ENCODE data around the gene UBE2J2. TPM values are rescaled to one million over a fixed set of nuclear protein-coding genes. Genes with fewer than 3 reads are reported as not detected.

The UBE2J2 gene
- 48.2 and 53.6 TPM in 2 replicates for total RNA-seq

GRCh38 chr1:1273512-1274298, at the start of gene UBE2J2:
Gene UBE2J2 (minus strand): TSS chr1:1273854. CDS start chr1:1267992, 5,862 bp downstream.

GRCh38 chr1:1307923-1308755, 34.5 kb upstream of the UBE2J2 start, which contains the start of the genes ACAP3 and PUSL1:
Gene ACAP3 (minus strand): TSS chr1:1307930. CDS start chr1:1307815, 115 bp downstream.
Gene PUSL1 (plus strand): TSS chr1:1308597. CDS start chr1:1308644, 47 bp downstream.

GRCh38 chr1:1246577-1247340, 26.9 kb downstream of the UBE2J2 start, which contains the start of gene C1QTNF12:
Gene C1QTNF12 (minus strand): TSS chr1:1246722. CDS start chr1:1246690, 32 bp downstream.

GRCh38 chr1:1232208-1232795, 41.4 kb downstream of the UBE2J2 start, which contains the start of gene B3GALT6:
Gene B3GALT6 (plus strand): TSS chr1:1232237. CDS start chr1:1232279, 42 bp downstream.

DNA sequence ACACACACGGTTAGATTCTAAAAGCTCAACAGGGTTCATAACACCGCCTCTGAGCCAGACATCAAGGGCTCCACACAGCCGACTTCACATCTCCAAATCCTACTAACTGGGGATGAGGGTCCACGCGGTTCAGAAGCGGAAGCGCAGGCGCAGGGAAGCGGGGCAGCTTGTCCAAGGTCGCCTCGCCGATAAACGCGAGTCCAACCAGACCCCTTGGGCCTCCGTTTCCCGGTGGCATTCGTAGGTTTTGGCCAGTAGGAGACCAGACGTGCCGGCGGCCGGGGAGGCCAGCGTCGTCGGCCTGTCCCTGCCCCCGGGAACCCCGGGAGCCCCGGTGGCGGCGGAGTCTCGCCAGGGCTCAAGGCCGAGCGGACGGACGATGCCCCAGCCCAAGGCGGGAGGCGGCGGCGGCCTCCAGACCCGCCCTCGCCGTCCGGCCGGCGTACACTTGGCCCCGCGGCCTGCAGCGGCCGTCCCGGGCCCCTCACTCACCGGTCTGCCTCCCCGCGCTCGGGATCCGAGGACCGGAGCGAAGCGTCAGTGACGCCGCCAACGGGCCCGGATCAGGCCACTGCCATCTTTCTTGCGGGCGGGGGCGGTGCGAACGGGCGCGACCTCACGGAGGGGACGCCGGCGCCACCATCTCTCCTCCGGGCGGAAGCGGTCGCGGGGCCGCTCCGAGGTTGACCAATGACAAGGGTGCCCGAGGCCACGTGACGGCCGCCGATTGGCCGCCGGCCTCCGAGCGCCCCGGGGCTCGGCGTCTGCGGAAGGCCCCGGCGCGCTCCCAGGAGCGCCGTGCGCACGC, 42.0 kb downstream of the UBE2J2 start, which contains the start of gene SDF4:
Gene SDF4 (minus strand): TSS at position 602 of the 808 bp plus-strand sequence. CDS start 3,229 bp downstream, outside the sequence.

GRCh38 chr1:1213345-1214265, 60.0 kb downstream of the UBE2J2 start, which contains the start of gene TNFRSF4:
Gene TNFRSF4 (minus strand): TSS chr1:1214153. CDS start chr1:1214127, 26 bp downstream.

DNA sequence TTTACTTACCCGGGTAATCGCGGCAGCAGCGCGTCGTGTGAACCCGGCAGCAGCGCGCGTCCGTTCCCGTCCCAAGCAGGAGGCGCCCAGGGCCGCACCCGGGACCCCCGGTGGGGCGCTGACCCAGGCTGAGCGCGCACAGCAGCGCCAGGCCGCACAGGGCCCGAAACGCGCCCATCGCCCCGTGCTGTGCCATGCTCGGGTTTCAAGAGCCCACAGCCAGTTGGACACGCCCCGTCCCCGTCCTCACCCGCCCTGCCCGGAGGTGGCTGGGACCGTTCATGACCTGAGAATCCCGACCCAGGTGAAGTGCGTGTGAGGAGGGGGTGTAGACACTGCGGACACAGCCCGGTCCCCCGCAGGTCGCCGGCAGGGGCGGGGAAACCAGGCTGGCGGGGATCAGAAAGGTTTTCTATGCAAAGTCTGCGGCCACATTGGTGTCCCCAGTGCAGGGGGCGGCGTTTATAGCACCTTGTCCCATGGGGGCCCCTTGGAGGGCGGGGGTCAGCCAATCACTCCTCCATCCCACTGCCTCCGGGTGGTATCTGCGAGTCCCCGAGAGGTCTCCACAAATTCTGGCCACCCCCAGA, 67.2 kb downstream of the UBE2J2 start, which contains the start of gene TNFRSF18:
Gene TNFRSF18 (minus strand): TSS at position 217 of the 590 bp plus-strand sequence. CDS start 21 bp downstream, at position 196.

Small RNA genes within 50 kb of the gene (small RNA-seq; reads per million reads assigned to genes)
- not detected for gene MIR6726

Other genes starting within 250 kb of the UBE2J2 start
- gene RNF223, start 199.5 kb downstream of the UBE2J2 start, total RNA-seq: not detected in 2 replicates
- gene C1orf159, start 157.8 kb downstream of the UBE2J2 start, total RNA-seq: 12.1 and 12.4 TPM in 2 replicates
- gene TTLL10, start 100.0 kb downstream of the UBE2J2 start, total RNA-seq: not detected in 2 replicates
- gene TNFRSF18, start 67.3 kb downstream of the UBE2J2 start, total RNA-seq: not detected in 2 replicates
- gene TNFRSF4, start 59.7 kb downstream of the UBE2J2 start, total RNA-seq: 2.0 and 3.6 TPM in 2 replicates
- 115 and 138 TPM in 2 replicates for gene SDF4, start 41.9 kb downstream of the UBE2J2 start, total RNA-seq
- gene B3GALT6, start 41.6 kb downstream of the UBE2J2 start, total RNA-seq: 27.9 and 34.9 TPM in 2 replicates
- 0.33 and 0.76 TPM in 2 replicates for gene C1QTNF12, start 27.1 kb downstream of the UBE2J2 start, total RNA-seq
- gene SCNN1D, start 6.6 kb upstream of the UBE2J2 start, total RNA-seq: 0.33 and 0.67 TPM in 2 replicates
- gene ACAP3, start 34.1 kb upstream of the UBE2J2 start, total RNA-seq: 22.4 and 29.7 TPM in 2 replicates
- gene PUSL1, start 34.7 kb upstream of the UBE2J2 start, total RNA-seq: 26.6 and 32.3 TPM in 2 replicates
- 79.4 and 105 TPM in 2 replicates for gene INTS11, start 50.8 kb upstream of the UBE2J2 start, total RNA-seq
- gene CPTP, start 50.9 kb upstream of the UBE2J2 start, total RNA-seq: 30.7 and 31.7 TPM in 2 replicates
- 0.38 and 0.65 TPM in 2 replicates for gene TAS1R3, start 57.4 kb upstream of the UBE2J2 start, total RNA-seq
- 40.6 and 55.2 TPM in 2 replicates for gene DVL1, start 75.6 kb upstream of the UBE2J2 start, total RNA-seq
- gene MXRA8, start 84.7 kb upstream of the UBE2J2 start, total RNA-seq: 1.6 TPM in 2 replicates
- gene AURKAIP1, start 101.4 kb upstream of the UBE2J2 start, total RNA-seq: 104 and 123 TPM in 2 replicates
- 135 and 138 TPM in 2 replicates for gene CCNL2, start 125.5 kb upstream of the UBE2J2 start, total RNA-seq
- 88.0 and 89.5 TPM in 2 replicates for gene MRPL20, start 133.4 kb upstream of the UBE2J2 start, total RNA-seq
- under 0.01 TPM in 1 of 2 replicates, not detected in the other for gene ANKRD65, start 147.4 kb upstream of the UBE2J2 start, total RNA-seq
- 5.0 and 5.2 TPM in 2 replicates for gene VWA1, start 161.8 kb upstream of the UBE2J2 start, total RNA-seq
- gene ATAD3C, start 175.8 kb upstream of the UBE2J2 start, total RNA-seq: not detected in 2 replicates
- gene ATAD3B, start 197.9 kb upstream of the UBE2J2 start, total RNA-seq: 10.1 and 28.8 TPM in 2 replicates
- gene ATAD3A, start 238.3 kb upstream of the UBE2J2 start, total RNA-seq: 41.8 and 49.4 TPM in 2 replicates

Data from vein endothelial cell (primary cell).